ENCODE results near the gene NSG1.

The NSG1 gene

GRCh38 chr4:4396628-4397440 is 9.9 kb downstream of the NSG1 start:
- DNase-seq = no peak

- no peak for DNase-seq
Observed at GRCh38 chr4:4397441-4397819, 10.5 kb downstream of the NSG1 start.

DNA sequence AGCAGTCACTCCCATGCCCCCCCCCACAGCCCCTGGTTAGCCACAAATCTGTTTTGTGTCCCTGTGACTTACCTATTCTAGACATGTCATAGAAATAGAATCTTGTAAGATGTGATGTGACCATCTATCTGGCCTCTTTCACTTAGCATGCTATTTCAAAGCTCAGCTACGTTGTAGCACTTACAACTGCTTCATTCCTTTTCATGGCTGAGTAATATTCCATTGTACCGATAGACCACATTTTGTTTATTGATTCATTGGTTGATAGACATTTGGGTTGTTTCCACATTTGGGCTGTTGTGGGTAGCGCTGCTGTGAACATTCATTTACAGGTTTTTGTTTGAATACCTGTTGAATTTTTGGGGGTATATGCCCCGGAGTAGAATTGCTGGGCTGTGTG is 11.5 kb downstream of the NSG1 start:
- no peak for DNase-seq

GRCh38 chr4:4401036-4401435 is 14.1 kb downstream of the NSG1 start:
- no peak for DNase-seq

GRCh38 chr4:4402966-4403365 is 16.1 kb downstream of the NSG1 start:
- DNase-seq = no peak

GRCh38 chr4:4405358-4405962 is 18.6 kb downstream of the NSG1 start:
- DNase-seq = no peak

DNA sequence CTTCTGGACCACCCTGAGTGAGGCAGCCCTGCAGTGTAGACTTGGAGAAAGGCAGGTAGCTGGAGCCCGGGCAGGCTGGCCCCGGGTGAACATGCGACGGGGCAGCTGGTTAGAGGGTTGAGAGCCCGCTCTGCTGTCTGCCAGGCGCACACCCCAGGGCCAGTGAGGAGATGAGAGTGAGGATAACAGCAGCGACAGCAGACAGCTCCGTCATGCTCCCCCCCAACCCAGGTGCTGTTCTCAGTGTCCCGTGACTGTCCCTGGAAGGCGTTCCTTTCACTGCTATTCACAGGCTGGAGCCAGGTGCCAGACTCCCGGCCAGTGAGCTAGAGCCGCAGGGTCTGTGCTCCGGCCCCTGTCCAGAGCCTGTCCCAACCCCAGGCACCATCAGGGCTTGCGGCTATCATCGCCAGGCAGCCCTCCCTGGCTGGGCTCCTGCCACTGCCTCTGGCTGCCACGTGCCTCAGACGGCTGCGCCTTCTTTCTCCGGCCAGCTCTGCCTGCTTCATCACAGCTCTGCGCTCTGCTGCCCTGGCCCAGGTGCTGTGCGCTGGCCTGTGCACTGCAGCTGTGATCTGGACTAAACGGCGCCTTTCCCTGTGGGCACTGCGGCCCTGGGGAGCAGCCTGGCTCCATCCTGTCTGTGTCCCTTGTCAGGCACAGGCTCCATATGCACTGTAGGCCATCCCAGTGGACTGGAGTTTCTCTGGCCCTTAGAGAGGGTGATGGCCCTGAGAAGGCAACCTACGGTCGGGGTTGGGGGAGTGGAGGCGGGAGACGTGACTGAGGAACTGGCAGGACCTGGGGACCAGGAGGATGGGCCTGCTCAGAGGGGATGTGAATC is 19.8 kb downstream of the NSG1 start:
- DNase-seq = no peak

DNA sequence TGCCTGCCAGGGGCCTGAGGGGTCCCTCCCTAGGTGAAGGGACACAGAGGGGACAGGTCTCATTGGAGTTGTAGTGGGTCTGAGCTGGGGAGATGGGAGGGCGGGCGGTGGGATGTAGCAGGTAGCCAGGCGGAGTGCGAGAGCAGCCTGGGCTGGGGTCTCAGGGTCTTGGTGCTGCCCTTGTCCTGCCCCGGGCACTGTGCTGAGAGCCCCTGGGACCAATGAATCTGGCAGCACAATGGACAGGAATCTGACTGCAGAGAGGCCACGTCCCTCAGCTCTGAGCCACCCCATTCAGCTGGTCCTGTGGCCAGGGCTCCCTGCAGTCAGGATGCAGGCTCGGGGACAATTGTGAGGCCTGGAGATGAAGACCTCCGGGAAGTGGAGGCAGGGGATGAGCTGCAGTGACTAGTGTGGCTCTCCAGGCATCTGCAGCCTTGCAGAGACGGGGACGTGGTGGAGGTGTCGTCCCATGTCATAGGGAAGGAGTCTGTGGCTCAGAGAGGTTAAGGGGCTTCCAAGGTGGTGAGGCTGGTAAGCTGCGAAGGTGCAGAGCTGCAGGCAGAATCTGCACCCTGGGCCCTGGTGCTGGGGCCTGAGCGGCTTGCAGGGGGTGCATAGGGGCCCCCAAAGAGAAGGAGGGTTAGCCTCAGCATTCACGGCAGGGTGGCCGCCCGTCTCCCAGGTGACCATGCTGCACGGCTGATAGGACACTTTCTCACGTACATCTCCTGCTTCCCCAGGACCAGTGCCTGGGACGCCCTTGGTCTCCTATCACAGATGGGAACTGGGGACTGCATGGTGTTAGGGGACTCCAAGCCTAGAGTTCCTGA is 20.6 kb downstream of the NSG1 start:
- no peak for DNase-seq

GRCh38 chr4:4408132-4408523 is 21.2 kb downstream of the NSG1 start:
- no peak for DNase-seq

GRCh38 chr4:4408576-4409335 is 21.9 kb downstream of the NSG1 start:
- no peak for DNase-seq

- no peak for DNase-seq
Observed at GRCh38 chr4:4409416-4410115, 22.7 kb downstream of the NSG1 start.

GRCh38 chr4:4410271-4410670 is 23.4 kb downstream of the NSG1 start:
- DNase-seq = no peak

DNA sequence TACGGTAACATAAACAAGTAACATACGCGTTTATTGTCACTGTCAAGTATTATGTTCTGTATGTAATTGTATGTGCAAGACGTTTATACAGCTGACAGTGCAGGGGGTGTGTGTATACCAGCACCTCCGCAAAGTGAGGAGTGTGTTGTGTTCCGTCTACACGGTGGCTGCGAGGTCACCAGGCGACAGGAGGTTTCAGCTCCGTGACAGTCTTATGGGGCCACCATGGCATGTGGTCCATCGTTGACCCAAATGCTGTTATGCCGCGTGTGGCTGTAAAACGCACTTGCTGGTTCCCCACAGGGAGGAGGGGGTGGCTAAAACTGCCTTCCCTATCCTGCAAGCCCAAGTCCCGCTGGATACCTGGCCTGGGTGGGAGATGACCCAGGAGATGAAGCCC is 25.0 kb downstream of the NSG1 start:
- DNase-seq = no peak

DNA sequence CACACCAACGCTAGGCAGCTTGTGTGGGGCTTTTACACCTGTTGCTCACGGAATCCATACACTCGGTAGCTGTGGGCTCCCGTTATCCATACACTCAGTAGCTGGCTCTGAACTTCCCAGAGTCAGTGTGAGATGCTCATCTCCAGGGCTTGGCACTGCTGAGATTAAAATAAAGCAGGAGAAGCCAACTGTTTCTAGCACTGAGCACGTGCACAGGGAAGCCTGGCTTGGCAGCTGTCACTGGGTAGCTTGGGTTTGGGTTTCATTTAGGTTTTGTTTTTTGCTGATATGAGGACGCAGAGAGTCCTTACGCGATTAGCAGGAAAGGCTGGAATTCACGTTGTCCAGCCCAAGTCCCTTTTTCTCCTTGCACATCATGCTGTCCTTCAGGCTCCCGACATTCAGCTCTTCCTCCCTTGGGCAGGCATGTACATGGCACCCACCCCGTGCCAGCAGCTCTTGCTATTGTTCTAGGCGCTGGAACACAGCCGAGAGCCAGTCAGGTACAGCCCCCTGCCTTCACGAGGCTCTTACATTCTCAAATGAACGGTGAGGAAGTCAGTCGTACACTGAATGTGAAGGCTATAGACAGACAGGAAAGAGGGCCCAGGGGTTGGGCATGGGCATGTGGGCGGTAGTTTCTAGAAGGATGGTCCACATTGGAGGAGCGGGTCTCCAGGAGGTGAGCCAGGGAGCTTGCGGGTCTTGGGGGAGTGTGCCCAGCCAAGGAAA is 25.9 kb downstream of the NSG1 start:
- DNase-seq = no peak

GRCh38 chr4:4413373-4413725 is 26.4 kb downstream of the NSG1 start:
- DNase-seq = no peak

- DNase-seq = no peak
Observed at GRCh38 chr4:4413806-4414205, 26.9 kb downstream of the NSG1 start.

DNA sequence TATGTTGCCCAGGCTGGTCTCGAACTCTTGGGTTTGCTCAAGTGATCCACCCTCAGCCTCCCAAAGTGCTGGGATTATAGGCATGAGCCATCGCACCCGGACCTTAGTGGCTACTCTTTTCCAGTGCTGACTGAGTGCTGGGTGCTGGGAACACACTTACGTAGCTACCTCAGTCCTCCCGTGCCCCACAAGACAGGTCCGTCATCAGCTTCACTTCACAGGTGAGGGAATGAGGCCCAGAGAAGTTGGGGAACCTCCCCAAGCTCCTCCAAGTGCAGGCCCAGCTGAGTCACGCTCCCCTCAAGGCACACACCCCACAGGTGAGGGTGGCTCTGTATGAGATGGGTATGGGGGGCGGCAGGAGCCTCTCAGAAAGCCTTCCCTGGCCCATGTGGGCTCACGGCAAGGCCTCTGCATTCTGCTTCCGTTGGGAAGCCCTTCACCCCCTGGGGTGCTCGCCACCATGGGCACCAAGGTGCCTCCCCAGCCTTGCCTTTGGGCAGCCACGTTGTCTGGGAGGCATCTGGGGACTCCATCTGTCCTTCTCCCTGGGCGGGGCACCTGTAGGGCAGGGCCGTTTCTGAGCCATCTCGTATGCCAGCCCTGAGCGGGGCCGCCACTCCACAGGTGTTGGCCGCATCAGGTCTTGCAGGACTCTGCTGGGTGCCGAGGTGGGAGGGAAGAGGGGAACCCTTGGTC is 28.4 kb downstream of the NSG1 start:
- no peak for DNase-seq

DNA sequence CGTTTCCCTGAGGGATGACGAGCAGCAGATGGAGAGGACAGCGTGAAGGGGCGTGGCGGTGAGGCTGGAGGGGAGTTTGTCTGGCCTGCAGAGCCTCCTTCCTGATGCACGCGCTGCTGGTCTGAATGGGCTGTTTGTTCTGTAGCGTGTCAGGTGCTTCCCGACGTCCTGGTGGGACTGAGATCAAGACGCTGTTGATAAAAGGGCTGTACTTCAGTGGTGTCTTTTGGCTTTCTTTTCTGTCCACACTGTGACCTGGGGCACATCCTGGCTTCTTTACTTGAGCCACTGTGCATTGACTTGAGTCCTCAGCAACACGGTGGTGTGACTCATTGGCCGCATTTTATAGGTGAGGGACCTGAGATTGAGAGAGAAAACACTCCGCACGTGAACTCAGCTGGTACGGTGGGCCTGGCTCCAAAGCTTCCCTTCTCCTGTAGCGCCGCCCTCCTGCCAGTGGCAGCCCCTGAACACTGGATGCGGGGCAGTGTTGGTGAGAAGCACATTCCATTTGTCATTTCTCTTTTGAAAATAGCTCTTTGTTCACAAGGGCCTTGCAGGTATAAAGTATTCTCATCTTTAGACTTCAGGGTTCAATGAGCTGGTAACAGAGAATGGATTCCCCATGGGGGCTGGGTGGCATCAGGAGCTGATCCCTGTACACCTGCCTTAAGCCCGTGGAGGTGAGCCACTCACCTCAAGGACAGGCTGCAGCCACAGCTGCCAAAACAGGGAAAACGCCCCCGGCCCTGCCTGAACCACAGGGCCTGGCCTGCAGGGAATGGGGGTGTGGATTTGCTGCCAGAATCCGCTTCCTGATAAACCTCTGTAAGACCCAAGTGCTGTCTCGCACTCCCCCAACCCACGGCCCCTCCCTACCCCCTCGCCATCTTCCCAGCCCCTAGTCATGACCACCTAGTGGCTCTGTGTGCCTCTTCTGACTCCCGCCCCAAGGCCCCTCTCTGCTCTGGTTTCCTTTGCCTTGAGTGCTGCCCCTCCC is 29.2 kb downstream of the NSG1 start:
- no peak for DNase-seq

- DNase-seq = no peak
Observed at GRCh38 chr4:4416981-4417380, 30.1 kb downstream of the NSG1 start.
